Loucy (cell line): ENCODE measurements around the gene OLFM1.

Experiments
- EZH2phosphoT487 ChIP-seq: fragments of 200-600 bp; IDR thresholded peaks from 2 replicates; pipeline ENCODE4 v1.6.1; 2018; ENCODE audit warnings: antibody characterized with exemption, mild to moderate bottlenecking, moderate library complexity, borderline replicate concordance
- TF ChIP-seq, protein P1 (sequence below): fragments of 200-600 bp; sonication (generic); conservative IDR thresholded peaks from 2 replicates; pipeline ENCODE4 v1.5.1; 2014; ENCODE audit warnings: mild to moderate bottlenecking, antibody characterized with exemption, low read length

GRCh38 chr9:135080286-135081263, 6.9 kb upstream of the OLFM1 start:
- TF ChIP-seq, protein P1, sequence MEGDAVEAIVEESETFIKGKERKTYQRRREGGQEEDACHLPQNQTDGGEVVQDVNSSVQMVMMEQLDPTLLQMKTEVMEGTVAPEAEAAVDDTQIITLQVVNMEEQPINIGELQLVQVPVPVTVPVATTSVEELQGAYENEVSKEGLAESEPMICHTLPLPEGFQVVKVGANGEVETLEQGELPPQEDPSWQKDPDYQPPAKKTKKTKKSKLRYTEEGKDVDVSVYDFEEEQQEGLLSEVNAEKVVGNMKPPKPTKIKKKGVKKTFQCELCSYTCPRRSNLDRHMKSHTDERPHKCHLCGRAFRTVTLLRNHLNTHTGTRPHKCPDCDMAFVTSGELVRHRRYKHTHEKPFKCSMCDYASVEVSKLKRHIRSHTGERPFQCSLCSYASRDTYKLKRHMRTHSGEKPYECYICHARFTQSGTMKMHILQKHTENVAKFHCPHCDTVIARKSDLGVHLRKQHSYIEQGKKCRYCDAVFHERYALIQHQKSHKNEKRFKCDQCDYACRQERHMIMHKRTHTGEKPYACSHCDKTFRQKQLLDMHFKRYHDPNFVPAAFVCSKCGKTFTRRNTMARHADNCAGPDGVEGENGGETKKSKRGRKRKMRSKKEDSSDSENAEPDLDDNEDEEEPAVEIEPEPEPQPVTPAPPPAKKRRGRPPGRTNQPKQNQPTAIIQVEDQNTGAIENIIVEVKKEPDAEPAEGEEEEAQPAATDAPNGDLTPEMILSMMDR: no peak
- TF ChIP-seq EZH2phosphoT487: no peak
